Bronchial epithelial cell (primary cell): ENCODE results near the gene NFASC. TPM values are rescaled to one million over a fixed set of nuclear protein-coding genes. Genes with fewer than 3 reads are reported as not detected.

Experiments
- DNase-seq: peaks from one replicate; pipeline ENCODE4 v3.0.0-alpha.2; 2010; ENCODE audit warnings: low read depth
- FAIRE-seq: peaks from 2 replicates; lab custom pipeline; 2011; peaks lifted over from hg19 to GRCh38; lab: Jason Lieb, UNC
- H3K27me3 ChIP-seq: 2 replicates; pipeline ENCODE4 v1.5.1; 2011; ENCODE audit warnings: low read length; ENCODE audit not compliant: control insufficient read depth, insufficient read depth
- H3K36me3 ChIP-seq: 2 replicates; pipeline ENCODE4 v1.5.1; 2011; ENCODE audit warnings: low read length; ENCODE audit not compliant: control insufficient read depth, insufficient read depth
- H3K4me3 ChIP-seq: 2 replicates; pipeline ENCODE4 v1.5.1; 2011; ENCODE audit warnings: mild to moderate bottlenecking, low read depth, low read length, control low read depth
- total RNA-seq: library from RNA; depleted of rRNA; stranded (reverse); fragments of >200 nt; gene quantifications from 2 replicates; pipeline ENCODE4 v1.2.1, GENCODE V29; 2014
- TF ChIP-seq, protein P1 (sequence below): IDR thresholded peaks from 2 replicates; pipeline ENCODE4 v1.5.1; 2011; ENCODE audit warnings: mild to moderate bottlenecking, moderate library complexity, low read length, control low read depth, inconsistent platforms; ENCODE audit not compliant: insufficient read depth, severe bottlenecking

Gene NFASC
- total RNA-seq, 1 donor from 2014 or later, result 0.53 TPM

DNA sequence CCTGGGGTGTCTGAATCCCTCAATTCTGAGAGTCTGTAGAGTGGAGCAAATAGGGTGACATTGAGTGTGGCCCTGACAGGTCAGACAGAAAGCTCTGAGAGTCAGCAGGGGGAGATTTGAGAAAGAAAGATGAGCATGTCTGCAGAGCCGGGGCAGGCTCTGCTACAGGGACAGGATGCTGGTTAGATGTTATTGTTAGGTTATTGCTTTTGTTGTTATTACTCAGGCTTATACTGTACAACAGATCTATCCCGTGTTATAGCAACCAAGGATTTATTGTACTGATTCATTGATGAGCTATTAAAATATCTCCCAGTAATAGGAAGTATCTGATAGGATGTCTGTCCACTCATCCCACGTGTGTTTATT is 59.5 kb downstream of the NFASC start:
- FAIRE-seq (no peak), DNase-seq (no peak)
- TF ChIP-seq, protein P1, sequence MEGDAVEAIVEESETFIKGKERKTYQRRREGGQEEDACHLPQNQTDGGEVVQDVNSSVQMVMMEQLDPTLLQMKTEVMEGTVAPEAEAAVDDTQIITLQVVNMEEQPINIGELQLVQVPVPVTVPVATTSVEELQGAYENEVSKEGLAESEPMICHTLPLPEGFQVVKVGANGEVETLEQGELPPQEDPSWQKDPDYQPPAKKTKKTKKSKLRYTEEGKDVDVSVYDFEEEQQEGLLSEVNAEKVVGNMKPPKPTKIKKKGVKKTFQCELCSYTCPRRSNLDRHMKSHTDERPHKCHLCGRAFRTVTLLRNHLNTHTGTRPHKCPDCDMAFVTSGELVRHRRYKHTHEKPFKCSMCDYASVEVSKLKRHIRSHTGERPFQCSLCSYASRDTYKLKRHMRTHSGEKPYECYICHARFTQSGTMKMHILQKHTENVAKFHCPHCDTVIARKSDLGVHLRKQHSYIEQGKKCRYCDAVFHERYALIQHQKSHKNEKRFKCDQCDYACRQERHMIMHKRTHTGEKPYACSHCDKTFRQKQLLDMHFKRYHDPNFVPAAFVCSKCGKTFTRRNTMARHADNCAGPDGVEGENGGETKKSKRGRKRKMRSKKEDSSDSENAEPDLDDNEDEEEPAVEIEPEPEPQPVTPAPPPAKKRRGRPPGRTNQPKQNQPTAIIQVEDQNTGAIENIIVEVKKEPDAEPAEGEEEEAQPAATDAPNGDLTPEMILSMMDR, result no peak
- H3K27me3 ChIP-seq, result peaks cover 2% of the 10 kb centered on the region
- H3K36me3 ChIP-seq, result no peaks in the 10 kb centered on the region
- H3K4me3 ChIP-seq, result no peak overlapping the region

DNA sequence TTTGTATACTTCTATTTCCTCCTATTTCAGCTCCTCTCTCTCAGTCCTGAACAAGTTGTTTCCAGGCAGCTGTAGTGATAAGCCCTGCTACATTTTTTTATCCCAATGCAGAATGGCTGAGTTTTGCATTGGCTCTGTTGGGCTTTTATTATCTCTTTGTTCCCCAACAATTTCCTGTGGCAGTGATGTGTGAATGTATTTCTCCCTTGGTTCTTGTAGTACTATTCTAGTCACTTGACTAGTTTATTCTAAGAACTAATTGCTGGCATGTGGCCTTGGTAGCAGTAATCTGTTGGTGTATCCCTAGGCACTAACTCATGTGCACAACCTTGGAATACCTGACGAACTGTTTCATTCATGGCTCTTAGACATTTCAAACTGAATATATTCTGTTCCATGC is 60.7 kb downstream of the NFASC start:
- H3K4me3 ChIP-seq, result no peak overlapping the region
- H3K36me3 ChIP-seq, result no peaks in the 10 kb centered on the region
- peaks cover 2% of the 10 kb centered on the region for H3K27me3 ChIP-seq
- FAIRE-seq (no peak), DNase-seq (no peak)
- TF ChIP-seq, protein P1, result no peak

DNA sequence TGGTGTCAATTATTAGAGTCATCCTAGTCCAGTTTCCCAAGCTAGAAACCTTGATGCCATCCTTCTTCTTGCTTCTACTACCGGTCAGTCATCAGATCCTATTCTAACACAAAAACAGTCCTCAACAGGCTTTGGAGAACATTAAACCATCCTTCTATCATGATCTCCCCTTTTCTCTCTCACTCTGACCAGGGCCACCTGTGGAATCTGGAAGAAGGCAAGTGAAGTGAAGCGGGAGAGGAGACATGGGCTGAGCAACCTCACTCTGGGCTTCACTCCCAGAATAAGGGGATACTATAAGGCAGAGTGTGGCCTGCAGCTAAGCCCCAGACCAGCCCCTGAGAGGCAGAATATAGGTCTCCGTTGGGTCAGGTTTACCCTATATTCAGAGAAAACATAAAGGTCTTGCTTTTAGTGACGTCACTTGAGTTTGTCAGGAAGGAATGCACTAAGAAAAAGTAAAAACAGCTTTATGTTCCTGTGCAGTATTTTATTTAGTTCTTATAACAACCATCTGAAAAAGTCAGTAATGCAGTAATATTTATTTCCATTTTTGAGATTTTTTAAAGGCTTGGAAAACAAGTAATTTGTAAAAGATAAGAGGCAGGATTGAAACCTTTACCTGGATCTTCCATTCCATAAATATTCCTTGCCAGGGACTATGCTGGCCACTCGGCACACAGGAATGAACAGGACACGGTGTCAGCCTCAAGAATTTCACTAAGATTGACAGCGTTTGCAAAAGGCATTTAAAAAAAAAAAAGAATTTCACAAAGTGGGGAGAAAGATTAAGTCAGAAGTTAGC is 61.3 kb downstream of the NFASC start:
- Histone ChIP-seq H3K4me3 (no peak overlapping the region), H3K36me3 (no peaks in the 10 kb centered on the region), H3K27me3 (peaks cover 2% of the 10 kb centered on the region)
- TF ChIP-seq, protein P1, result no peak
- DNase-seq, result no peak
- no peak for FAIRE-seq

DNA sequence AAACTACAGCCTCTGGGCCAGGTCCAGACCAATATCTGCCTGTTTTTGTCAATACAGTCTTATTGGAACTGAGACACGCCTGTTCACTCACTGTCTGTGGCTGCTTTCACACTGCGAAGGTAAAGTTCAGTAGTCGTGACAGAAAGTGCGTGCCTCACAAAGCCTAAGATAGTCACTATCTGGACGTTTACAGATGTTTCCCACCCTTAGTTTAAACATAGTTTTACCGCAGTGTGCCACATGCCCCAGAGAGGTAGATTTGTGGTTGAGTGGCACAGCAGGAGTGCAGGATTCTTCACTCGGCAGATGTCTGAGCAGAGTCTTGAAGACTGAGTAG is 61.9 kb downstream of the NFASC start:
- Histone ChIP-seq H3K36me3 (no peaks in the 10 kb centered on the region), H3K4me3 (no peak overlapping the region), H3K27me3 (peaks cover 2% of the 10 kb centered on the region)
- FAIRE-seq (no peak), DNase-seq (no peak)
- TF ChIP-seq, protein P1, result no peak

DNA sequence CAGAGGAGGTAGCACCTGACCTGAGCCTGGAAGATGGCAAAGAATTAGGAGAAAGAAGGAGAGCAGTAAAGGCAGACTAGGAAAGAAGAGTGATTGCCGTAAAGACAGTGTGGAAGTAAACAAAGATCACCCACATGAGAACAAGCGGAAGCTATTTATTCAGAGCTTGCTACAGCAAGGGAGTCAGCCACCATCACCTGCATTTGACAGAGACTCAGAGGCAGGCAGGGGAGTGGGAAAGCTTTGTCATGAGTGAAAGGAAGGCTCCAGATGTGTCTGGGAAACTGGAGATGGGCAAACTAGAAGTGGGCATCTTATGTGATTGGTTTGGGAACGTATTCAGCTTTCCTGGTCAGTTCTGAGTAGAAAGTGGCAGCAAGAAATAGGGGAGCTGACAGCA is 64.5 kb downstream of the NFASC start:
- no peak for FAIRE-seq
- H3K27me3 ChIP-seq, result peaks cover 2% of the 10 kb centered on the region
- no peaks in the 10 kb centered on the region for H3K36me3 ChIP-seq
- TF ChIP-seq, protein P1, result no peak
- no peak for DNase-seq
- no peak overlapping the region for H3K4me3 ChIP-seq

DNA sequence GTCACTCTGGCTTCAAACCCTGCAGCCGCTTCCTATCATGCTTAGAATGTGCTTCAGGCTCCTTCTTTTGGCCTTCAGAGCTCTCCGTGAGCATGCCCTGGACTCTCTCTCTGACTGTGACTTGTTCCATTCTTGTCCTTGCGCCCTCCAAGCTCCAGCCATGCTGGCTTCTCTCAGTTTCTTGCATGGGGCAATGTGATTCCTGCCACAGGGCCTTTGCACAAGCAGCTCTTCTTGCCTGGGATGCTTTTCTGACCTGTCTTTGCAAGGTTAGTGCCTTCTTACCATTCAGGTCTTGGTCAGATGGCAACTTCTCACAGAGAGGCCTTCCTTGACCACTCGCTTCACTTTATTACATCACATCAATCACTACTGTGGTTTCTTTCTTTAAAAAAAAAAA is 66.1 kb downstream of the NFASC start:
- H3K4me3 ChIP-seq, result no peak overlapping the region
- DNase-seq, result no peak
- no peaks in the 10 kb centered on the region for H3K36me3 ChIP-seq
- H3K27me3 ChIP-seq, result peaks cover 2% of the 10 kb centered on the region
- FAIRE-seq, result no peak
- TF ChIP-seq, protein P1, result no peak
